GM19043 (cell line): ENCODE results near the gene CCR5.
"Not testable (repeated sequence)": the region's sequence is repeated elsewhere in the genome, so short reads cannot be mapped to it uniquely, and the experiment has no call there.

Source experiments
- ATAC-seq: cut with Tn5 transposase; IDR thresholded peaks from one replicate; pipeline ENCODE4 v1.9.1; 2021; ENCODE audit warnings: low read depth; ENCODE audit not compliant: unreplicated experiment

CCR5 gene

GRCh38 chr3:46381625-46382024, 10.9 kb downstream of the CCR5 start:
- no peak for ATAC-seq

GRCh38 chr3:46383211-46383950, 12.6 kb downstream of the CCR5 start:
- no peak for ATAC-seq

GRCh38 chr3:46383951-46384330, 13.2 kb downstream of the CCR5 start:
- no peak for ATAC-seq

DNA sequence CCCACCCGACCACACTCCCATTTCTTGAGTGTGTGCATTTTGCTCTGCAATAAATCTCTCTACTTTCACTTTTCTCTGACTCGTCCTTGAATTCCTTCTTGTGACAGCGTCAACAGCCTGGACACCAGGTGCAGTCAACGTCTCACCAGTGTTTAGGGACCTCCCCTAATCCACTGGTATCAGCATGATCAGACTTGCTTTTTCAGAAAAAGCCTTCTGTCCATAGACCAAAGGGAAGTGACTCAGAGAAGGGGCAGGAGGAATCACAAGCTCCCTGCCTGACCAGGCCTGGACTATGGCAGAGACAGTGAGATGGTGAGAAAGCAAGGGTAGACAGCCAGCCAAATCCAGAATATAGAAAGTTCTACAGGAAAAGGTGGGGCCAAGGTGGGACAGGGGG, 15.5 kb downstream of the CCR5 start:
- ATAC-seq: no peak

- ATAC-seq: not testable (repeated sequence)
Measured at GRCh38 chr3:46388847-46389246, 18.1 kb downstream of the CCR5 start.

- no peak for ATAC-seq
Measured at GRCh38 chr3:46389306-46389705, 18.6 kb downstream of the CCR5 start.

DNA sequence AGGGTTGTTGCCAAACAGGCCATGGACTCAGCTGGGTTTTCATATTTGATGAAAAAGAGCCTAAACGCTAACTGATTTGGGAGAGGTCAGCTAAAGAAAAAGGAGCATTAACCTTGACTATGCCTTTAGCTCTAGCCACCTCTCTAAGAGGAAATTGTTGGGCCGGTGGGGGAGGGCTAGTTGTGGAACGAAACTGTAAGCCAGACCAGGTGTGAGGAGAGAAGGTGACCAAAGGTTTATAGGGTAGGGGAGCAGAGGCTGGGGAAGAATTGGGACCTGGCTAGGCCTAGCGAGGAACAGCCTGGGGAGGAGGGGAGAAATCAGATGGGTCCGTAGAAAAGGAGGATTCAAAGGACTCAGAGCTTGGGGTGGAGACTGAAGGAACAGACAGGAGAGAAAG, 20.8 kb downstream of the CCR5 start:
- not testable (repeated sequence) for ATAC-seq

DNA sequence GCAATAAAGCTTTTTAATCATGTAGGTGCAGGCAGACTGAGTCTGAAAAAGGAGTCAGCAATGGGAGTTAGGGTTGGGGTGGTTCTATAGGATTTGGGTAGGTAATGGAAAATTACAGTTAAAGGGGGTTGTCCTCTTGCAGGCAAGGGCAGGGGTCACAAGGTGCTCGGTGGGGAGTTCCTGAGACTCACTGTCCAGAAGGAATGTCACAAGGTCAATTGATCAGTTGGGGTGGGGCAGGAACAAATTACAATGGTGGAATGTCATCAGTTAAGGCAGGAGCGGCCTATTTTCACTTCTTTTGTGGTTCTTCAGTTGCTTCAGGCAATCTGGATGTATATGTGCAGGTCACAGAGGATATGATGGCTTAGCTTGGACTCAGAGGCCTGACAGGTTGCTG, 22.3 kb downstream of the CCR5 start:
- no peak for ATAC-seq

DNA sequence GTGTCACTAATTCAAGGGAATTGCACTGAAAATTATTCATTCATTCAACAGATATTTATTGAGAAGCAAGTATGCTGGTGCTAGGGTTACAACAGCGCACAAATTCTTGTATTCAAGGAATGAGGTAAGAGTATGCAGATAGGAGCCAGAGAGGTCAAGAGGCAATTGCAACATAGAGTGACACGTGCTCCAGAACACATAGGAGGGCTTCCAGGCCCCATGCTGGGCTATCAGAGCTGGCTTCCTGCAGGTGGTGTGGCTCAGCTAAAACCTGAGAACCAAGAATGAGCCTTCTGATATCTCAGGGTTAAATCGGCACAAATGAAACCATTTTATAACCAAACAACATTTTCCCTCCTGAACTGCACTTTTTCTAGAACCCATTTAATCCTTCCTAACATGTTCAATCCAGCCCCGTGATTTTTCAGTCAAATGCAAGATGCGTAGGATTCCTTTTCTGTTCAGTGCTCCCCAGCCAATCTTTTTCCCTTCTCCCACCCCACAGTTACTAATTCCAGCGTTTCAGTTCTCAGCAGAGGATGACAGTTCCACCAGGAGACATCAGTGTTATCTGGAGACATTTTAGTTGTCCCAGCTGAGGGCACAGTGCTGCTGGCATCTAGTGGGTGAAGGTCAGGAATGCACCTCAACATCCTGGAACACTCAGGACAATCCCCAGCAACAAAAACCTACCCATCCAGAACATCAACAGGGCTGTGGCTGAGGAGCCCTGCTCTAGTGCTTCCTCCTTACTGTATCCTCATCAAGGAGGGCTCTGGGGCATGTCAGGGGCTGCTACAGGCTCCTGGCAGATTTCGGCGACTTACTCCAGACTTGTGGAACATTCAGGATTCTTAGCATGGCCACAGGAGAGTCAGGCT, 23.0 kb downstream of the CCR5 start:
- ATAC-seq: no peak

DNA sequence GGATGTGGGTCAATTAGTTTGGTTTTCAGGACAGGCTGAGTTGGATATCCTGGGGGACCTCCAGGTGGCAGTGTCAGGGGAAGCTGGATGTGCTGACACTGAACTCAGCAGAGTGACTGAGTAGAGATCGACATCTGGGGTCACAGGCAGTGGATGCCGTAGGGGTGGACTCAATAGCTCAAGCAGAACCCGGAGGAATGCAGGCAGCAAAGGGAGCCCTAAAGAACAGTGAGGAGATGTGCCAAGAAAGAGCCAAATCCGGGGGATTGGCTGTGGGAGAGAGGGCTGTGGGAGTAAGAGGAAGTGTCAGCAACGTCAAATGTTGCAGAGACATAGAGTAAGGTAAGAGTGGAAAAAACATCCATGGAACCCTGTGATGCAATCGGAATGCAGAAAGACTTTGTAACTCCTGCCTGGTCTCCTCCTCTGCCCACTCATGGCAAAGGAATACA, 24.5 kb downstream of the CCR5 start:
- ATAC-seq: no peak

GRCh38 chr3:46395766-46396530, 25.2 kb downstream of the CCR5 start:
- no peak for ATAC-seq

DNA sequence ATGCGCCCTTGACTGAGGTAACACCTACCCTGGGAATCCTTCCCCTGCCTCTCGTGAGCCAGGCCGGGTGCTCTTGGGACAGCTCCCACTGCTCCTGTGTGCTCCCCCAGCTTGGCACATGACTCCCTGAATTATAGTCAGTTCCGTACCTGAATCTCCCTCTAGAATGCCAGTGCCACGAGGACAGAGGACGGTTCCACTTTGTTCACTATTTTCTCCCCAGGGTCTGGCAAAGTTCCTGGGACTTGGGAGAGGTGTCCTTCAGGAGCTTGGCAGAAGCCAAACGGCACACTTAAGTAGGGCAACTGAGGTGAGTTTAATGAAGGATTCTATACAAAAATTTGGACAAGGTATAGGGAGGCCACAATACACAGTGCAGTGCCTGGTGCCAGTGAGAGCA, 26.4 kb downstream of the CCR5 start:
- no peak for ATAC-seq

DNA sequence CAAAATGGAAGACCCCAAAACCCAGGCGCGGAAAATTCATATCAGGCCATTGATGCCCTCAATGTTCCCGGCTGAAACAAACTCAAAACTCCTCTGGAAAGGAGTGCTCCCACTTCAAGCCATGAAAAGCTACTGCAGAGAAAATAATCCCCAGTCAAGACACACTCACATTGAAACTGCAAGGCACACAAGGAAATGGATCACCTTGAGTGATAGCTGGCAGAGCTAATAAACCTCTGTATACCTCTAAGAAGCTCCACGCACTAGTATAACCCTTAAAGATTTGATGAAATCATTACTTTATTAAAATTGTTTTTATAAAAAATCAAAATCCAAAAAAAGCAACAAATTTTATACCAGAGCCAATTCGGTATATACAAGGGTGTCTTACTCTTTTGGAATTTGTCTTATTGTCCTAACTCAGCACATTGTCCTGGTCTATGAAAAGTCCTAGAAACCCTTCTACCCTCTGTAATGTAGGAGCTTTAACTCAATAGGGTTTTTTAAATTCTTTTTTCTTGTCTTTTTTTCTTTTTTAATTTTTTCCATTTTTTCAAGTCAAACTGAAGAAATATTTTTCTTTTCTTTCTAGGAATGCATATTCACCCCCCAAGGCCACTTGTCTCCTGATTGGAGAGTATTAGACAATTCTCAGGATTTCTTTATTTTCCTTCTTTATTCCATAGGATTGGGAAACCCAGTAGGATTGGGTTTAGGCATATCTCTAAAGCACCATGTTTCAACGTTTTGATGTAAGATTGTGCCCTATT, 27.6 kb downstream of the CCR5 start:
- ATAC-seq: no peak

- no peak for ATAC-seq
Measured at GRCh38 chr3:46399098-46399497, 28.4 kb downstream of the CCR5 start.

DNA sequence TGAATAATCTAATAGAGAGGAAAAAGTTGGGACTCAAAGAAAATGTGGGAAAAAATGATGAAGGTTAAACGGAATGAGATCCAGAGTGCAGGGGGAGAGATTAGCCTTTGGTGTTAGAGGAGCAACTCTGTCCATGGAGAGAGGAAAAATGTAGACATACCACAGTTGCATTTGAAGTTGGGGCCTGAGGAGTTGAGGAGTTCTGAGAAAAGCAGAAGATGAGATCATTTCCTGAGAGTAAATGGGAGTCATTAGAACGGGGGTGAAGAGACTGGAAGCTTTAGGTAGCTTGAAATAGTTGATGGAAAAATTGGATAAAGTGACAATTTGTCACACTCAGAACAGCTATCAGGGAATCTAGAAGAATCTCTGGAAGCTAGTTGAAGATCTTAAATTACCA, 28.8 kb downstream of the CCR5 start:
- ATAC-seq: no peak

- no peak for ATAC-seq
Measured at GRCh38 chr3:46400000-46400734, 29.4 kb downstream of the CCR5 start.

GRCh38 chr3:46400846-46401245, 30.1 kb downstream of the CCR5 start:
- no peak for ATAC-seq

DNA sequence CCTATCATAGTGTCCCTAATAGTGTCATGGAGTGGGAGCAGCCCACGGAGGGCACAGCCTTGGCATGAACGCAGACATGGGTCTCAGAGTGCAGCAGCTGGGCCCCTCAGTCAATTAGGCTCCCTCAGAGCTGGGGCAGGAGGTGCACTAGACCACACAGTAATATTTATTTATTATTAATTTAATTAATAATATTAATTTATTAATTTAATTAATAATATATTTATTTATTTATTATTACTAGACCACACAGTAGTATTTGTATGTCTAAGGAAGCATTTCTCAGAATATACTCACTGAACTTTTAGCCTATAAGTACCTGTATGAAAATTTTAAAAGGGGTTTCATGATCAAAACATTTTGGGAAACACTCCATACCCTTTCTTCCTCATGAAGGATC, 30.8 kb downstream of the CCR5 start:
- ATAC-seq: no peak

DNA sequence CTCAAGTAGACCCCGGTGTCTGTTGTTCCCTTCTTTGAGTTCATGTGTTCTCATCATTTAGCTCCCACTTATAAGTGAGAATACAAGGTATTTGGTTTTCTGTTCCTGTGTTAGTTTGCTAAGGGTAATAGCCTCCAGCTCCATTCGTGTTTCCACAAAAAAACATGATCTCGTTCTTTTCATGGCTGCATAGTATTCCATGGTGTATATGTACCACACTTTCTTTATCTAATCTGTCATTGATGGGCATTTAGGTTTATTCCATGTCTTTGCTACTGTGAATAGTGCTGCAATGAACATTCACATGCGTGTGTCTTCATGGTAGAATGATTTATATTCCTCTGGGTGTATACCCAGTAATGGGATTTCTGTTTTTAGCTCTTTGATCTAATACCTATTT, 32.2 kb downstream of the CCR5 start:
- not testable (repeated sequence) for ATAC-seq
